NCI-H510A treated with DMSO at 0.1 percent for 48 hours (cell line): ENCODE results near the gene NDUFA8.

Experiments used
- DNase-seq: peaks from one replicate; lab custom pipeline; 2025; lab: John Stamatoyannopoulos, UW

NDUFA8 gene

GRCh38 chr9:122159026-122159924, at the start of gene NDUFA8, which contains the start of gene MORN5:
NDUFA8 (minus strand) TSS chr9:122159779; CDS start chr9:122159677, 102 bp downstream.
MORN5 (plus strand) TSS chr9:122159908; CDS start chr9:122159973, 65 bp downstream.
- DNase-seq, result peak; percentile 93

- DNase-seq, result no peak
Observed at GRCh38 chr9:122207096-122207495, 47.5 kb upstream of the NDUFA8 start.

DNA sequence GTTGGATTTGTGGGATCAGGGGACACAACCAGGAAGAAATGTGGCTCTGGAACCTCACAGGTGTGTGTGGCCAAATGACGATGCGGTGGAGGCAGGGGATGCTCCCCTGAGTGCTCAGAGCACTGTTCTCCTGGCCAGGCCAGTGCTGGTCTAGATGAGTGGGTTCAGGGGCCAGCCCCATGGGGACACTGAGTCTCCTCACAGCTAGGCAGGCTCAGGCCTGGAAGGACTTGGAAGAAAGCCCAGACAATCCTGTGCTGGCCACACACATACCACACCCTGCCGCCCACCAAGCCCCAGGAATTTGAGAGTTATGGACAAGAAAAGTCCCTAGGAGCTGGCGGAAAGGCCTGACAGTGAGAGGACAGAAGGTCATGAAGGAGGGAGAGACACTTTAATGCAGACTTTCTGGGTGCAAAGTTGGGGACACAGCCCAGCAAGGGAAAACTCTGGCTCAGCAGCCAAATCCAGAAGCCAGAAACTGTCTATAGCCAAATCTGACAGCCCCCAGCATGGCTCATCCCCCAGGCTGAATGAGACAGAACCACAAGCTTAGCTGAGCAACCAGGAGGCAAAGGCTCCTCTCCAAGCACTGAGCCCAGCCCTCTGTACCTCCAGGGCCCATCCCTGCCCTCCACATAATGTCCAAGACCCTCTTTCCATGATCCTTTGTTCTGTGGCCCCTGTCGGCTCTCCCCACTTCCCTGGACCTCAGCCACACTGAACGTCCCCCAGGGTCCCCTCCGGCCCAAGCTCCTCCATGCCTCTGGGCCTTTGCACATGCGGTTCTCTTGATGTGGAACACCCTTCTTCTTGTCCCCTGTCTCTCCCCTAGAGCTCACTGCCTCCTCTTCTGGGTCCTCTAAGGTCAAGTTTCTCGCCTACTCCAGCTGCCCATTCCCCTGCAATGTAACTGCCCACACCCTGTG, 46.8 kb upstream of the NDUFA8 start:
- DNase-seq, result no peak

DNA sequence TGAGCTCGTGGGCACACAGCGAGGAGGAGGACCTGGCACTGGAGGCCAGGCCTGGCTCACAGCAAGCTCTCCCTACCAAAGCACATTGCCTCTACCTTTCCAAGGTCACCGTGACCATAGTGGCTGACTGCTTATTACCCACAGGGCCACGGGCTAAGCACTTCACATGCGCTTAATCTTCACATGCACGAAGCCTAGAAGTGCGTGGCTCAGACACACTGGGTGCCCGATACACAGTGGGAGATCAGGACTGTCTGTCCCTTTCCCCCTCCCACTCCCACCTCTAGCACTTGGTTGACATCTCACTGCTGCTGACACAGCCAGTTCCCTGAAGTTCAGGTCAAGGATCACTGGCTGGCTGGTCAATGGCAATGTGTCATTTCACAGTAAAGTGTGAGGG, 45.6 kb upstream of the NDUFA8 start:
- DNase-seq, result no peak

DNA sequence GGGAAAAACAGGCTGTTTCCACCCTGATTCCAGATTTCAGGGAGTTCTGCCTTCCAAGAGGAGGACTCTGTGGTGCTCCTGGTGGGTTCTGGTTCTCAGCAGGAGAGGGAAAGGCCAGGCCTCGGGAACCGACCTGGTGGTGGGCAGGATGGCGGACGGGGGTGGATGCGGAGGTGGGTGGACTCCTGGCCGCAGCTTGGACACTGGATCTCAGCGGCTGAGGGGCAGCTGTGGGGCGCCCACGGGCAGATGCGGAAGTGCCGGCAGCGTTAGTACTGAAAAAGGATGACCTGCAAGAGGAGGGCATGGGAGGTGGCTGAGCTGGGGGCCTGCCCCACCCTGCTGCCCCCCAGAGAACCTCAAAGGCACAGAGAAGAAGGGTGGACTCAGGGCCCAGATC, 44.9 kb upstream of the NDUFA8 start:
- DNase-seq, result no peak

- no peak for DNase-seq
Observed at GRCh38 chr9:122204055-122204454, 44.5 kb upstream of the NDUFA8 start.

DNA sequence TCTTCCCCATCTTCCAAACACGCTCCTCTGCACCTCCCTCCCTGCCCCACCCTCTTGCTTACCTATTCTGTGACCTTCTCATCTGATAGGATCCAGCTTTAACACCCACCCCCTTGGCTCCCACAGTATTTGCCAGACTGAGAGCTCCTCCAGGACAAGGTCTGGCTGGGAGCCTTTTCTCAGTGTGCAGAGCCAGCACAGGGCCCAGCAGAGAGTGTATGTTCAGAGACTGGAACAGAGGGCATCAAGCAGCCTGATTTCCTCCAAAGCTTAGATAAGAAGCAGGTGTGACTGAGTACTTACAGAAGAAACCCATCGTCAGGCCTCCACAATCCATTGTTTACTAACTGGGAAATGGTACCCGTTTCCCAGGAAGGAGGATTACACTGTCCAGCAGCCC, 42.5 kb upstream of the NDUFA8 start:
- no peak for DNase-seq

GRCh38 chr9:122201641-122202040, 42.1 kb upstream of the NDUFA8 start:
- no peak for DNase-seq

DNA sequence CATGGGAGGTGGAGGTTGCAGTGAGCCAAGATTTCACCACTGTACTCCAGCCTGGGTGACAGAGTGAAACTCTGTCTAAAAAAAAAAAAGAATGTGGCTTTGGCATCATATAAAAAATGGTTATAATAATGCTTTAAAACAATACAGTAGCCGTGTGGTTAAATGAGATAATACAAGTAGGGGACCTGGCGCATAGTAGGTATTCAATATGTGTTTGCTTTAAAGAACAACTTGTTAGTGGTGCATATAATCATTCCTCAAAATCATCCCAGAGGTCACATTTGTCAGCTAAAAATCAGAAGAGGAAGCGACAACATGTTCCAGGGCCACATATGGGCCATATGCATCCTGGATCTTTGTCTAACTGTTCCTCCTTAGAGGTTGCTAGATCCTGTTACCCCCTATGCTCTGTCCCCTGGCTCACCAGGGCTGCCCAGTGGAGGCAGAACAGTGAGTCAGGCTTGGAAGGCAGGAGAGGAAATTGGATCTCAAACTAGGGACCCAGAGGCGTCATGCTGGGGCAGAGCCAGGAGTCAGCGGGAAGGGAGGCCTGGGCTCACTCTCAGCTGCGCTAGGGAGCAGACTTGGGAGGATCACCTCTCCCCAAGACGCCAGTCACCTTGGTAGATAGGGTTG, 41.5 kb upstream of the NDUFA8 start:
- DNase-seq, result no peak

GRCh38 chr9:122197882-122198281, 38.3 kb upstream of the NDUFA8 start:
- no peak for DNase-seq

GRCh38 chr9:122197426-122197825, 37.8 kb upstream of the NDUFA8 start:
- DNase-seq, result peak; percentile 41

- DNase-seq, result no peak
Observed at GRCh38 chr9:122195875-122196274, 36.3 kb upstream of the NDUFA8 start.

DNA sequence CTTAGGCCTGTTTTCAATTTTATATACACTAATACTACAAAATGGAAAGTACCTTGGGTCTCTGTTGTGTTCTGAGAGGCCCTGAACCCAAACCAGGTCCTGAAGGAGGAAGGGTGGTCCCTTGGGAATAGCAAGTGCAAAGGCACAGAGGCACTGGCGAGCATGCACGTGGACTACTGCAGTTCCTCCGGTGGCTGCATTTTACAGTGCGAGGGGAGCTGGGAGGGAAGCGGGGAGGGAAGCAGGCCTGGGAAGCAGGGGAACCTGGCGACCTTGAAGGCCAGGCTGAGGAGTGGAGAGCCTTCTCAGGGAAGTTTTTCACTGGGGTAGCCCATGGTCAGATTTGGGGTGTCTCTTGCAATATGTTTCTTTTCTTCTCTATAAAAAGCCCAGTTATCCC, 34.1 kb upstream of the NDUFA8 start:
- DNase-seq, result no peak

DNA sequence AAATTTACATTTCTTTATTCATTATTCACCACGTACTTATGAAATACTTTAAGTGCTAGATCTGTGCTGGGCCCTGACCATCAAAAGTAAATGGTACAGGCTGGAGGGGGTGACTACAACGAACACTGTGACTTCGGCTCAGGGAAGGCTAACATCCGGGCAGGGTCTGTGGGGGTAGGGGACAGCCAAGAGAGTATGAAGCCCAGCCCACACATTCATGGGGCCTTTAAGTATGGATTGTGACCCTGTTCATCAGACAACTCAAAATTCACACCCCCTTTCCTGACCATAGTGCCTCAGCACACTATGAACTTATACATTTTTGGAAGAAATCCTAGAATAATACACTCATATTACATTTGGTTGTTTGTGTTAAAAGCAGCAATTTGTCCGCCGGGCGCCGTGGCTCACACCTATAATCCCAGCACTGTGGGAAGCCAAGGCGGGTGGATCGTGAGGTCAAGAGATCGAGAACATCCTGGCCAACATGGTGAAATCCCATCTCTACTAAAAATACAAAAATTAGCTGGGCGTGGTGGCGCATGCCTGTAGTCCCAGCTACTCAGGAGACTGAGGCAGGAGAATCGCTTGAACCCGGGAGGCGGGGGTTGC, 33.4 kb upstream of the NDUFA8 start:
- no peak for DNase-seq

GRCh38 chr9:122192261-122192875, 32.8 kb upstream of the NDUFA8 start:
- no peak for DNase-seq

DNA sequence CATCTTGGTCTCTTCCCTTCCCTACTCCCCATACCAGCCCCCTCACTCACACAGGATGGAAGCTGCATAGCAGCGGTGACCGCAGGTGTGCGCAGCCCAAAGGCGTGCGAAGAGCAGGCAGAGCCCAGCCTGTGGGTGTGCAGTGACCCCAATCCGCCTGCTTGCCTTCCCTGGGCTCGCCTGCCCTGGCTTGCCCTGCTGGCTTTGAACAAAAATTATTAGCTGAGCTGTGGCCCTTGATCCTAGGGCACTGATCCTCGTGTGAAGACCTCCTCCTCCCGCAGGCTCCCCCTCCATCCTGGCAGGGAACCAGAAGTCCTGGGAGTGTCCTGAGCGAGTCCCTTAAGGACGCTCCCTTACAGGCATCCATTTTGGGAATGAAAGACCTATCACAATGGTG, 32.0 kb upstream of the NDUFA8 start:
- no peak for DNase-seq

DNA sequence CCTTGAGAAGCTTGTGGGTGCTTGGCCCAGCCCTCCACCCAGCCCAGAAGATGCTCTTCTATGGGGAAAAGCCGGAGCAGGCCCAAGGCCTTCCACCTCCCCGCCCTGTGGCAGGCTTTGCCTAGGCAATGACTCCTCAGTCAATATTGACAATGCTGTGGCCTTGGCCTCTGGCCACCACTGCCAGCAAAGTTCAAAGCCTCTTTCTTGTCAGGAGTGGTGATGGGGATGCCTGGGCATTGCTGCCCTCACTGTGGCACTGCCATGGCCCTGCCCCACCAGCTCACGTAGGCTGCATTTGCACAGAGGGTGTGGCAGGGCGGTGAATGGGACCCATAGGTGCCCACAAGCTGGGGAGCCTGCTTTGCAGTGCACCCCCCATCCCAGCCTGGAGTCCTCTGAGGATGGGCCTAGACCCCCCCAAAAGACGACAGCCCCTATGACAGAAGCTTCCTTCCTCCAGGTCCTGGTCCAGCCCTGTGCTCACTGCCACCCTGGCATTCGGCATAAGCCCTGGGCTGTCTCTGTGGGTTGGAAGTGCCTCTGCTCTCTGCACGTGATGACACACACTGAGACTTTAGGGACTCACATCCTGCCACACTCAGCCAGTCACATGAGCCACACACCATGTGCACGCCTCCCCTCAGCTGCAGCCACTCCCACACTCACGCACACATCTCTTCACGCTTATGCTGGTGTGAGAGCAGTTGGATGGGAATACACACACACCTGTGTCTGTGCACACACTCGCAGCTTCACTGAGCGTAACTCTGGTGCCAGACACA, 31.2 kb upstream of the NDUFA8 start:
- no peak for DNase-seq

GRCh38 chr9:122188369-122188768, 28.8 kb upstream of the NDUFA8 start:
- DNase-seq, result no peak

DNA sequence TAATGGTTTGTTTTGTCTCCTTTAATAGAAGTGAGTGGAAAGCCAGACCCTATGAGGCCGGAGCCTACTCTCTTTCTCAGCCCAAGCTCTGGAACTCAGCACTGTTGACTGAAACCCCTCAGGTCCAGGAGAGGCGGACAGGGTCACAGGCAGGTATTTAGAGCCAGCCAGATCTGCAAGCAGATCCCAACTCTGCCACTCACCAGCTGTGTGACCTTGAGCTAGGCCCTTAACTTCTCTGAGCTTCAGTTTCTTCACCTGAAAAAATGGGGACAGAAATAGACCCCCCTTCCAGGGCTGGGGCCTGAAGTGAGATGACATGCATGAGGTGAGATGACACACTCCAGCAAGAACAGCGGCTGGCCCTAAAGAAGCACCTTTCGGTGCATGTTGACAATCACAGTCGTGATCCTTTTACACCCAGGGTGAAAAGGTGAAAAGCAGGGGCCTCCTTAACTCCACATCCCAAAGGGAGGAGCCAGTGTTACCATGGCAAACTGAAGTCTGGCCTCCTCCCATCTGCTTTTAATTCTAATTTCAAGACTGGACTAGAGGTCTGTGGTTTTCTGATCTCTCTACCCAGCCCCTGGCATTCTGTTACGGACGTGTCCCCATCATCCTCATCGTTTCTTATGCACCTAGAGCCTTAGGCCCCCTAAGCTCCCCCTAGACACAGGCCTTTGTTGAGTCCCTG, 27.3 kb upstream of the NDUFA8 start:
- DNase-seq, result no peak

GRCh38 chr9:122186301-122186700, 26.7 kb upstream of the NDUFA8 start:
- DNase-seq, result no peak
